HEK293T (cell line): ENCODE measurements around the gene ABTB1.

Experiments
- CTCF ChIA-PET: fragments of 350-600 bp; formaldehyde crosslinking; extraction: SDS; loops from one replicate; lab custom pipeline; 2021; ENCODE audit warnings: antibody characterized with exemption, inconsistent platforms; lab: Yijun Ruan, JAX
- POLR2A ChIA-PET: fragments of 350-600 bp; formaldehyde crosslinking; extraction: SDS; loops from one replicate; lab custom pipeline; 2020; ENCODE audit warnings: antibody characterized with exemption, inconsistent platforms; lab: Yijun Ruan, JAX
- DNase-seq: peaks from one replicate; pipeline ENCODE4 v3.0.0; 2012; ENCODE audit warnings: mixed read lengths; ENCODE audit errors: extremely low spot score
- ARNT ChIP-seq: fragments of 450-650 bp; IDR thresholded peaks from 2 replicates; pipeline ENCODE4 v1.6.1; 2017; ENCODE audit warnings: mild to moderate bottlenecking
- BHLHE40 ChIP-seq: fragments of 450-650 bp; IDR thresholded peaks from 2 replicates; pipeline ENCODE4 v1.6.1; 2016; ENCODE audit warnings: mild to moderate bottlenecking, moderate library complexity, borderline replicate concordance
- CTBP1 ChIP-seq: fragments of 450-650 bp; IDR thresholded peaks from 2 replicates; pipeline ENCODE4 v1.6.1; 2016; ENCODE audit warnings: borderline replicate concordance
- ELF4 ChIP-seq: fragments of 450-650 bp; IDR thresholded peaks from 2 replicates; pipeline ENCODE4 v1.6.1; 2017; ENCODE audit warnings: antibody characterized with exemption
- FOXA1 ChIP-seq: fragments of 450-650 bp; IDR thresholded peaks from 2 replicates; pipeline ENCODE4 v1.6.1; 2016; ENCODE audit warnings: mild to moderate bottlenecking
- FOXK2 ChIP-seq: fragments of 450-650 bp; IDR thresholded peaks from 2 replicates; pipeline ENCODE4 v1.6.1; 2016; ENCODE audit warnings: mild to moderate bottlenecking
- FOXM1 ChIP-seq: fragments of 450-650 bp; IDR thresholded peaks from 2 replicates; pipeline ENCODE4 v1.6.1; 2017; ENCODE audit warnings: mild to moderate bottlenecking, borderline replicate concordance
- HDGF ChIP-seq: fragments of 450-650 bp; IDR thresholded peaks from 2 replicates; pipeline ENCODE4 v1.6.1; 2017; ENCODE audit warnings: antibody characterized with exemption, borderline replicate concordance
- L3MBTL2 ChIP-seq: fragments of 450-650 bp; conservative IDR thresholded peaks from 2 replicates; pipeline ENCODE4 v1.6.1; 2016; ENCODE audit warnings: mild to moderate bottlenecking
- LEF1 ChIP-seq: fragments of 450-650 bp; IDR thresholded peaks from 2 replicates; pipeline ENCODE4 v1.6.1; 2017; ENCODE audit warnings: mild to moderate bottlenecking, borderline replicate concordance
- NFRKB ChIP-seq: fragments of 450-650 bp; IDR thresholded peaks from 2 replicates; pipeline ENCODE4 v1.6.1; 2016; ENCODE audit warnings: mild to moderate bottlenecking, moderate library complexity
- SP1 ChIP-seq: fragments of 450-650 bp; IDR thresholded peaks from 2 replicates; pipeline ENCODE4 v1.6.1; 2017
- SUZ12 ChIP-seq: fragments of 450-650 bp; IDR thresholded peaks from 2 replicates; pipeline ENCODE4 v1.6.1; 2016; ENCODE audit warnings: mild to moderate bottlenecking
- TARDBP ChIP-seq: fragments of 450-650 bp; IDR thresholded peaks from 2 replicates; pipeline ENCODE4 v1.6.1; 2016
- ZNF384 ChIP-seq: fragments of 450-650 bp; IDR thresholded peaks from 2 replicates; pipeline ENCODE4 v1.6.1; 2016
- TF ChIP-seq, protein P1 (sequence below): fragments of 450-650 bp; IDR thresholded peaks from 2 replicates; pipeline ENCODE4 v1.6.1; 2016

Gene ABTB1

DNA sequence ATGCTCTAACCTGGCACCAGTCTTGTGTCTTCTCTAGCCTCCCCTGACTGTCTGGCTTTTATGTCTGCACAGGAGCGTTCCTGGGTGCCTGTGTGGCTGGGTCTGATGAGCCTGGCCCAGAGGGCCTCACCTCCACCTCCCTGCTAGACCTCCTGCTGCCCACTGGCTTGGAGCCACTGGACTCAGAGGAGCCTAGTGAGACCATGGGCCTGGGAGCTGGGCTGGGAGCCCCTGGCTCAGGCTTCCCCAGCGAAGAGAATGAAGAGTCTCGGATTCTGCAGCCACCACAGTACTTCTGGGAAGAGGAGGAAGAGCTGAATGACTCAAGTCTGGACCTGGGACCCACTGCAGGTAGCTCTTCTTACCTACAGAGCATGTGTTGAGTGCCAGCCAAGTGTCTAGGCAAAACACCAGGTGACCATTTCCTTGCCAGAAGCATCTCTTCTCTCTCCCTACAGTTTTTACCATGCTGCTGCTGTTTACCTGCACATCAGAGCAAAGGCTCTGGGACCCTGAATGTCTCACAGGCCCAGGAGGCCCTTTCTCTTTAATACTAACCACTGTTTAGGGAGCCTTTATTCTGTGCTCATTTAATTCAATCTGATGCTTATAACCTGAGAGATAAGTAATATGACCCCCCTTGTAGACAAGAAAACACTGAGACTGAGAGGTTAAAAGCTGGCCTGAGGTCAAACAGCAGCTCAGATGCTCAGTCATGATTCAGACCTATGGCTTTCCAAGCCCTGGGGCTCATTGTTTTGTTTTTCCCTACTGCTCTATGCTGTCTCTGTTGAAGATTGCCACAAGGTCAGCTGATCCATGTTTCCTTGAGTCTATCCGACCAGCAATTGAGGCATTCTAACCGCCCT lies 33.3 kb upstream of the ABTB1 start:
- no peak for DNase-seq
- no peak for TF ChIP-seq ZNF384
- no peak for TF ChIP-seq LEF1
- TF ChIP-seq NFRKB, result no peak
- no peak for TF ChIP-seq TARDBP
- TF ChIP-seq ARNT, result no peak
- TF ChIP-seq FOXM1, result no peak
- TF ChIP-seq SP1, result no peak
- no peak for TF ChIP-seq CTBP1
- TF ChIP-seq BHLHE40, result no peak
- no peak for TF ChIP-seq FOXA1
- TF ChIP-seq SUZ12, result no peak
- TF ChIP-seq, protein P1, sequence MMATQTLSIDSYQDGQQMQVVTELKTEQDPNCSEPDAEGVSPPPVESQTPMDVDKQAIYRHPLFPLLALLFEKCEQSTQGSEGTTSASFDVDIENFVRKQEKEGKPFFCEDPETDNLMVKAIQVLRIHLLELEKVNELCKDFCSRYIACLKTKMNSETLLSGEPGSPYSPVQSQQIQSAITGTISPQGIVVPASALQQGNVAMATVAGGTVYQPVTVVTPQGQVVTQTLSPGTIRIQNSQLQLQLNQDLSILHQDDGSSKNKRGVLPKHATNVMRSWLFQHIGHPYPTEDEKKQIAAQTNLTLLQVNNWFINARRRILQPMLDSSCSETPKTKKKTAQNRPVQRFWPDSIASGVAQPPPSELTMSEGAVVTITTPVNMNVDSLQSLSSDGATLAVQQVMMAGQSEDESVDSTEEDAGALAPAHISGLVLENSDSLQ, result no peak
- no peak for TF ChIP-seq HDGF
- no peak for TF ChIP-seq ELF4
- no peak for TF ChIP-seq L3MBTL2
- TF ChIP-seq FOXK2, result no peak
- POLR2A ChIA-PET, result interaction anchor here (0.8 to 1.0 kb wide), 2 partner anchors 10 to 41 kb away, joined by 3 to 4 read pairs; partner anchors contain the start of gene MCM2
- CTCF ChIA-PET, result no interaction called here

DNA sequence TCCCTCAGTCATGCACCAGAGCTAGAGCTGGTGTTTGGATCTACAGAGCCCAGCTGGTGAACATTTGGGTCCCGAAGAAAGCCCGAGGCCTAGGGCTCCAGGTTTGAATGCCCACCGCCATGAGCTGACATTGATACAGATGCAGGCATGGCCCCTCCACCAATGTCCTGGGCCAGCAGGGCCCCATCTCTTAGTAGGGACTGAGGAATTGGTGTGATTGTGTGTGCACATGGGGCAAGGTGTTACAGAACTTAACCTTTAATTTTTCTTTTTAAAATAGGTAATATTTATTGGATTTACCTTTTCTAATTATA lies 32.8 kb upstream of the ABTB1 start:
- POLR2A ChIA-PET, result interaction anchor here (0.8 to 1.0 kb wide), 2 partner anchors 10 to 42 kb away, joined by 3 to 4 read pairs; partner anchors contain the start of gene MCM2
- no peak for DNase-seq
- CTCF ChIA-PET, result no interaction called here
- TF ChIP-seq FOXM1, result no peak
- no peak for TF ChIP-seq LEF1
- TF ChIP-seq FOXK2, result no peak
- no peak for TF ChIP-seq HDGF
- no peak for TF ChIP-seq SUZ12
- no peak for TF ChIP-seq ARNT
- no peak for TF ChIP-seq ZNF384
- TF ChIP-seq, protein P1, result no peak
- no peak for TF ChIP-seq CTBP1
- no peak for TF ChIP-seq ELF4
- TF ChIP-seq FOXA1, result no peak
- no peak for TF ChIP-seq BHLHE40
- TF ChIP-seq NFRKB, result no peak
- no peak for TF ChIP-seq L3MBTL2
- no peak for TF ChIP-seq TARDBP
- no peak for TF ChIP-seq SP1

DNA sequence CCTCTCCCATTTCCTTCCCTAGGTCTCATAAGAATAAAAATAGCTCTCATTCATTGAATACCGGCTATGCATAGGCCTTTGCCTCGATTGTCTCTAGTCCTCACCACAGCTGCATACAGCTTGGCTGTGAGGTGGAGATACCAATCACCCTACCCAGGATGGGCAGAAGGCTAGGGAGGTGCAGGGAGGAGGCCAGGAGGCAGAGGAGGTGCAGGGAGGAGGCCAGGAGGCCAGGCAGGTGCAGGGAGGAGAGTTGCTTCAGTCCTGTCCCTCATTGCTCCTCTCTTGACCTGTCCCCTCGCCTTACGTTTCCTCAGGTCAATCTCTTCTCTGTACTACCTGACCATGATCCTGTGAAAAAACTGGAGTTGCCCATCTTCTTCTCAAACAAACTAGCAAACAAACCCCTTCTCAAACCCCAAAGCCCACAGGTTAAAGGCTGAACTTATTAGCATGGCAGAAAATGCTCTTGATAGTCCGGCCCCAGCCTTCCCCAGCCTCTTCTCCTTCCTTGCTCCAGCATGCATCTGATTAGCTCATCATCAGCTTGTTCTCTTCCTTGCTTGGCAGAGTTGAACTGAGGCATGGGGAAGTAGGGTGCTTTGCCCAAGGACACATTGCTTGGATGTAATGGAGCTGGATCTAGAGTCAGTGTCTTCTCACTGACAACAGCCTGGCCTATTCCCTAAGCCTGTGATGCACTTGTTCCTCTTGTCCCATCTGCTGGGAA lies 27.9 kb upstream of the ABTB1 start:
- POLR2A ChIA-PET, result no interaction called here

DNA sequence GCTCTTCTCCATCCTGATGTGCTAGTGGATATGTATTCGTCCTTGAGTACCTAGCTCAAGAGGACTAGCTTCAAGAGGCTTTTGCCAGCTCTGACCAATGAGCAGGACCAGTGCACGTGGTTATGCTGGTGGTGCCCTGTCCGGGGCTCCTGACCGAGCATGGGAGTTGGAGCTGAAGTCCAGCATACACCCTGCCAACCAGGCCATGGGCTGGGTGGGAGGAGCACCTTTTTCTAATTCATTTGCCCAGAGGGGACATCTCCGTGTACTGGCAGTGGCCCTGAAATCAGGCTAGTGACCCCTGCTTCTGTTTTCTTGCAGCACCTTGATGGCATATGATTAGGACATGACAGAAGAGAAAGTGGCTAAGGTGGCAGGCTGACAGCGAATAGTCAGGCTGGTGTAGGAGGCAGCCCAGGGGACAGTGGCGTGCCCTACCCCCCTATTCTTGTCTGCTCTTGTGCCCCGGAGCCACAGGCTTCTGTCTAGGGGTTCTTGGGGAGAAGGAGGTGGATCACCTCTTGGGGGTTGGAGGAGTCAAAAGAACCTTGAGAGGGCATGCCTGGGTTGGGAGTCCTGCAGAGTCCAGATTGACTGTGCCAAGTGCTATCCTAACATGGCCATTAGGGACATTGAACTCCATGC lies 27.3 kb upstream of the ABTB1 start:
- ChIA-PET CTCF (no interaction called here), POLR2A (no interaction called here)
- DNase-seq, result no peak
- TF ChIP-seq FOXK2, result no peak
- TF ChIP-seq ARNT, result no peak
- TF ChIP-seq, protein P1, result no peak
- no peak for TF ChIP-seq BHLHE40
- TF ChIP-seq SP1, result no peak
- no peak for TF ChIP-seq L3MBTL2
- TF ChIP-seq CTBP1, result no peak
- TF ChIP-seq FOXM1, result no peak
- TF ChIP-seq FOXA1, result no peak
- TF ChIP-seq ZNF384, result no peak
- no peak for TF ChIP-seq HDGF
- TF ChIP-seq SUZ12, result no peak
- no peak for TF ChIP-seq NFRKB
- TF ChIP-seq LEF1, result no peak
- TF ChIP-seq ELF4, result no peak
- TF ChIP-seq TARDBP, result no peak

More for the DNA sequence above, 27.9 kb upstream of the ABTB1 start:
- TF ChIP-seq FOXM1 (no peak), ZNF384 (no peak), BHLHE40 (no peak), ARNT (no peak), CTBP1 (no peak), HDGF (no peak), FOXK2 (no peak), FOXA1 (no peak), TARDBP (no peak), SP1 (no peak), SUZ12 (no peak), LEF1 (no peak), ELF4 (no peak)
- TF ChIP-seq, protein P1, result no peak
- DNase-seq, result no peak
- CTCF ChIA-PET, result no interaction called here
